ENCODE results near the gene CD209. TPM values are rescaled to one million over a fixed set of nuclear protein-coding genes. Genes with fewer than 3 reads are reported as not detected.

Gene CD209
- polyA plus RNA-seq, 3 donors, result 1.1 to 2.1 (median 1.8) TPM

DNA sequence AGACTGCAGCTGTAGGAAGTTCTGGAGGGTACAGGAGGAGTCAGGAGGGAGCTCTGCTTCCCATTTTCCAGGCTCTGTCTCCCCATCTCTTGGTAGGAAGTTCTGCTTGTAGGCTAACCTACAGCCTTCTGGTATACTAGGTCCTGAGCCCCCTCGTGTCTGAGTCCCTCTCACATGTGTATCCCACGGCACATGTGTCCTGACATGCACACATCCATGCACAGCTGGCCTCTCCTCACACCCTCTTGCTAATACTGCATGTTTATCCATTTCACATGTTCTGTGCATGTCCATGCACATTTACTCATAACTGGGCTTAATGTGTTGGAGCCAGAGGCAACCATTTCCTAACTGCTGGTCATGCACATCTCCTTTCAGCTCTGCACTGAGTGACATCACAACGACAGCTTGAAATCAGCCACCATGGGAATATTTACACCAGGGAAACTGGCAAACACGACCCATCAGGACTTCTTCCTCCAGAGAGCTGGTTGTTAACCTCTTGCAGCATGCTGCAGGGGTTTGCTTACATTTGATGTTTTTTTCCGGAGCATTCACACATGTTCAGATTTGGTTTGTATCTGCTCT, 3.0 kb downstream of the CD209 start:
- peaks cover 2% of the 10 kb centered on the region in 2 donors for H3K36me3 Mint-ChIP-seq
- H3K4me2 ChIP-seq (replicated peaks; ENCODE audit: extremely low read depth, low read length, poor library complexity, severe bottlenecking), result no peak overlapping the region
- H3K4me1 Mint-ChIP-seq, result peaks cover 45% of the 10 kb centered on the region
- H3K27ac ChIP-seq (ENCODE audit: low read depth in 1 of 2, low read length in 2 of 2), result no peak overlapping the region
- peaks cover 0 to 5% (median 2%) of the 10 kb centered on the region in 7 donors for H3K9me3 Mint-ChIP-seq
- H3K36me3 ChIP-seq (replicated peaks in 1 of 2; ENCODE audit: control insufficient read depth in 1 of 2, insufficient read depth in 2 of 2, low read length in 2 of 2), result no peaks in the 10 kb centered on the region
- no peaks in the 10 kb centered on the region for H3K79me2 ChIP-seq (ENCODE audit: insufficient read depth, low read length)
- H3K27me3 Mint-ChIP-seq (ENCODE audit: low read depth in 3 of 3), result peaks cover 0 to 16% (median 7%) of the 10 kb centered on the region in 3 donors
- no peak for DNase-seq
- H4K20me1 ChIP-seq (ENCODE audit: insufficient read depth, low read length), result no peaks in the 10 kb centered on the region
- H3K27ac Mint-ChIP-seq, result no peak overlapping the region
- no peaks in the 10 kb centered on the region for H3K27me3 ChIP-seq (ENCODE audit: control insufficient read depth in 2 of 2, insufficient read depth in 2 of 2, low read length in 2 of 2)
- peaks cover 32 to 38% of the 10 kb centered on the region in 2 donors for H3K4me1 ChIP-seq (ENCODE audit: control insufficient read depth in 1 of 2, insufficient read depth in 2 of 2, low read length in 2 of 2)
- WGBS (ENCODE audit: insufficient coverage), result 76% methylated on average over 4 of the region's 5 CpGs
- H2AFZ ChIP-seq (ENCODE audit: insufficient read depth, low read depth, low read length, poor library complexity, severe bottlenecking), result no peak overlapping the region
- no peak overlapping the region for H3K4me3 Mint-ChIP-seq
- TF ChIP-seq, protein P1, sequence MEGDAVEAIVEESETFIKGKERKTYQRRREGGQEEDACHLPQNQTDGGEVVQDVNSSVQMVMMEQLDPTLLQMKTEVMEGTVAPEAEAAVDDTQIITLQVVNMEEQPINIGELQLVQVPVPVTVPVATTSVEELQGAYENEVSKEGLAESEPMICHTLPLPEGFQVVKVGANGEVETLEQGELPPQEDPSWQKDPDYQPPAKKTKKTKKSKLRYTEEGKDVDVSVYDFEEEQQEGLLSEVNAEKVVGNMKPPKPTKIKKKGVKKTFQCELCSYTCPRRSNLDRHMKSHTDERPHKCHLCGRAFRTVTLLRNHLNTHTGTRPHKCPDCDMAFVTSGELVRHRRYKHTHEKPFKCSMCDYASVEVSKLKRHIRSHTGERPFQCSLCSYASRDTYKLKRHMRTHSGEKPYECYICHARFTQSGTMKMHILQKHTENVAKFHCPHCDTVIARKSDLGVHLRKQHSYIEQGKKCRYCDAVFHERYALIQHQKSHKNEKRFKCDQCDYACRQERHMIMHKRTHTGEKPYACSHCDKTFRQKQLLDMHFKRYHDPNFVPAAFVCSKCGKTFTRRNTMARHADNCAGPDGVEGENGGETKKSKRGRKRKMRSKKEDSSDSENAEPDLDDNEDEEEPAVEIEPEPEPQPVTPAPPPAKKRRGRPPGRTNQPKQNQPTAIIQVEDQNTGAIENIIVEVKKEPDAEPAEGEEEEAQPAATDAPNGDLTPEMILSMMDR (IDR thresholded peaks at IDR 0.05), result no peak
- H3K4me3 ChIP-seq (replicated peaks in 1 of 3; ENCODE audit: low read depth in 2 of 3, low read length in 3 of 3), result no peak overlapping the region
- intact Hi-C loops (cut with micrococcal nuclease), result loop anchor here in 1 of 2 donors (5.0 kb wide), 1 partner anchor 47 kb away; no protein-coding TSS in a partner anchor
- H3K9me3 ChIP-seq (replicated peaks in 1 of 2; ENCODE audit: control insufficient read depth in 1 of 2, insufficient read depth in 1 of 2, low read length in 2 of 2), result no peaks in the 10 kb centered on the region
- H3K9ac ChIP-seq (ENCODE audit: insufficient read depth, low read length, poor library complexity, severe bottlenecking), result no peak overlapping the region

DNA sequence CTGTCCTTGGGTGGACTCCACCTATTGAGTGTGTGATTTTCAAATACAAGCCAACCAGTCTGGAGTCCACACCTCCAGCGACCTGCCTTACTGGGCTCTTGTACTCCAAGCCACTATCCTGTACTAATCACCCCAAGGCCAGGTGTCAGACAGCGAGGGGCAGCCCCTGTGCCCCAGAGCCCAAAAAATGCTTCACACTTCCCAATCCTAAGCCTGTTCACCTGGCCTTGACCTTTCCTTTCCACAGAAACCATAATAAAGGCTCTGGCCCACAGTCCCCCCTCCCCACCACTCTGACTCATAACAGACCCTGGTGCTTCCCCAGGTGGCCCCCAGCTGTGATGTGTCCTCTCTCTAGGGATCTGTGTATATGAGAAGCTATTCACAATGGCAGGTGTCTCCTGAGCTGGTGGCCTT, 3.9 kb downstream of the CD209 start:
- Mint-ChIP-seq H3K4me1 (peaks cover 44% of the 10 kb centered on the region), H3K4me3 (no peak overlapping the region), H3K36me3 (peaks cover 2% of the 10 kb centered on the region in 2 donors), H3K27ac (no peak overlapping the region), H3K9me3 (peaks cover 0 to 5% (median 2%) of the 10 kb centered on the region in 7 donors), H3K27me3 (ENCODE audit: low read depth in 3 of 3) (peaks cover 0 to 16% (median 6%) of the 10 kb centered on the region in 3 donors)
- Histone ChIP-seq H3K9me3 (replicated peaks in 1 of 2; ENCODE audit: control insufficient read depth in 1 of 2, insufficient read depth in 1 of 2, low read length in 2 of 2) (no peaks in the 10 kb centered on the region), H2AFZ (ENCODE audit: insufficient read depth, low read depth, low read length, poor library complexity, severe bottlenecking) (no peak overlapping the region), H3K4me2 (replicated peaks; ENCODE audit: extremely low read depth, low read length, poor library complexity, severe bottlenecking) (no peak overlapping the region), H3K9ac (ENCODE audit: insufficient read depth, low read length, poor library complexity, severe bottlenecking) (no peak overlapping the region), H3K36me3 (replicated peaks in 1 of 2; ENCODE audit: control insufficient read depth in 1 of 2, insufficient read depth in 2 of 2, low read length in 2 of 2) (no peaks in the 10 kb centered on the region), H3K79me2 (ENCODE audit: insufficient read depth, low read length) (no peaks in the 10 kb centered on the region), H3K27me3 (ENCODE audit: control insufficient read depth in 2 of 2, insufficient read depth in 2 of 2, low read length in 2 of 2) (no peaks in the 10 kb centered on the region), H4K20me1 (ENCODE audit: insufficient read depth, low read length) (no peaks in the 10 kb centered on the region), H3K4me1 (ENCODE audit: control insufficient read depth in 1 of 2, insufficient read depth in 2 of 2, low read length in 2 of 2) (peaks cover 39 to 40% of the 10 kb centered on the region in 2 donors), H3K4me3 (replicated peaks in 1 of 3; ENCODE audit: low read depth in 2 of 3, low read length in 3 of 3) (no peak overlapping the region), H3K27ac (ENCODE audit: low read depth in 1 of 2, low read length in 2 of 2) (no peak overlapping the region)
- intact Hi-C loops (cut with micrococcal nuclease), result loop anchor here in 1 of 2 donors (5.0 kb wide), 1 partner anchor 46 kb away; no protein-coding TSS in a partner anchor
- TF ChIP-seq, protein P1 (IDR thresholded peaks at IDR 0.05), result no peak
- WGBS (ENCODE audit: insufficient coverage), result 100% methylated on average over 1 of the region's 2 CpGs
- DNase-seq, result no peak

Measured in CD14-positive monocyte (primary cell).